Neural cell (in vitro differentiated cells): ENCODE results near the gene GABRD. TPM values are rescaled to one million over a fixed set of nuclear protein-coding genes. Genes with fewer than 3 reads are reported as not detected.

Source experiments
- H2AFZ ChIP-seq: fragments of 200-600, 300-800 bp; sonication (generic), shearing (Covaris generic); 2 replicates; pipeline ENCODE4 v1.6.0; 2014; ENCODE audit warnings: low read depth, mild to moderate bottlenecking, antibody characterized with exemption, low read length, moderate library complexity
- H3F3A ChIP-seq: fragments of 200-600 bp; shearing (Covaris generic); 2 replicates; pipeline ENCODE4 v1.6.1; 2016; ENCODE audit warnings: mild to moderate bottlenecking, moderate library complexity, mixed read lengths, antibody characterized with exemption, low read length; ENCODE audit not compliant: insufficient read depth, poor library complexity, severe bottlenecking
- H3K27ac ChIP-seq: fragments of 200-600, 300-800 bp; sonication (generic), shearing (Covaris generic); 2 replicates; pipeline ENCODE4 v1.5.1; 2014; ENCODE audit warnings: mild to moderate bottlenecking, low read length, moderate library complexity
- H3K27me3 ChIP-seq: fragments of 300-800, 200-600 bp; sonication (generic), shearing (Covaris generic); 2 replicates; pipeline ENCODE4 v1.6.0; 2014; ENCODE audit warnings: mild to moderate bottlenecking, low read depth, low read length, moderate library complexity; ENCODE audit not compliant: insufficient read depth
- H3K36me3 ChIP-seq: fragments of 300-800, 200-600 bp; sonication (generic), shearing (Covaris generic); 2 replicates; pipeline ENCODE4 v1.5.1; 2014; ENCODE audit warnings: mild to moderate bottlenecking, antibody characterized with exemption, low read length, moderate library complexity; ENCODE audit not compliant: insufficient read depth
- H3K4me2 ChIP-seq: fragments of 300-800, 200-600 bp; sonication (generic), shearing (Covaris generic); 2 replicates; pipeline ENCODE4 v1.6.0; 2014; ENCODE audit warnings: mild to moderate bottlenecking, low read length
- H3K4me3 ChIP-seq: fragments of 300-800, 200-600 bp; sonication (generic), shearing (Covaris generic); 2 replicates; pipeline ENCODE4 v1.5.1; 2014; ENCODE audit warnings: mild to moderate bottlenecking, low read length, moderate library complexity
- H3K79me2 ChIP-seq: fragments of 200-600 bp; shearing (Covaris generic); replicated peaks from 2 replicates; pipeline ENCODE4 v1.6.0; 2014; ENCODE audit warnings: mild to moderate bottlenecking, low read length, moderate library complexity; ENCODE audit not compliant: insufficient read depth
- H3K9ac ChIP-seq: fragments of 300-800, 200-600 bp; sonication (generic), shearing (Covaris generic); 2 replicates; pipeline ENCODE4 v1.6.1; 2016; ENCODE audit warnings: mild to moderate bottlenecking, low read length, mixed read lengths
- H3K9me2 ChIP-seq: fragments of 200-600 bp; shearing (Covaris generic); 2 replicates; pipeline ENCODE4 v1.6.1; 2016; ENCODE audit warnings: mild to moderate bottlenecking, low read length, mixed read lengths; ENCODE audit not compliant: insufficient read depth
- H3K9me3 ChIP-seq: fragments of 200-600, 300-800 bp; sonication (generic), shearing (Covaris generic); 2 replicates; pipeline ENCODE4 v1.6.1; 2016; ENCODE audit warnings: mild to moderate bottlenecking, mixed run types, low read length, moderate library complexity, mixed read lengths
- H4K20me1 ChIP-seq: fragments of 200-600 bp; shearing (Covaris generic); 2 replicates; pipeline ENCODE4 v1.6.1; 2016; ENCODE audit warnings: mild to moderate bottlenecking, mixed run types; ENCODE audit not compliant: insufficient read depth
- EP300 ChIP-seq: fragments of 450-650 bp; conservative IDR thresholded peaks from 2 replicates; pipeline ENCODE4 v1.6.1; 2014; ENCODE audit warnings: antibody characterized with exemption, mild to moderate bottlenecking, moderate library complexity; ENCODE audit not compliant: poor library complexity, severe bottlenecking
- EZH2 ChIP-seq: fragments of 200-600, 300-800 bp; shearing (Covaris generic), sonication (generic); IDR thresholded peaks from 2 replicates; pipeline ENCODE4 v1.6.1; 2014; ENCODE audit warnings: antibody characterized with exemption, low read length, borderline replicate concordance, mild to moderate bottlenecking; ENCODE audit not compliant: insufficient read depth, poor library complexity, severe bottlenecking
- MXI1 ChIP-seq: fragments of 450-650 bp; conservative IDR thresholded peaks from 2 replicates; pipeline ENCODE4 v1.6.1; 2014; ENCODE audit warnings: antibody characterized with exemption, mild to moderate bottlenecking; ENCODE audit not compliant: poor library complexity, severe bottlenecking
- POLR2AphosphoS5 ChIP-seq: IDR thresholded peaks from 2 replicates; pipeline ENCODE4 v1.6.1; 2012
- RAD21 ChIP-seq: fragments of 450-650 bp; conservative IDR thresholded peaks from 2 replicates; pipeline ENCODE4 v1.6.1; 2014; ENCODE audit warnings: antibody characterized with exemption, mild to moderate bottlenecking, moderate library complexity
- SMC3 ChIP-seq: fragments of 450-650 bp; conservative IDR thresholded peaks from 2 replicates; pipeline ENCODE4 v1.6.1; 2014; ENCODE audit warnings: antibody characterized with exemption, mild to moderate bottlenecking, moderate library complexity; ENCODE audit not compliant: poor library complexity
- TAF1 ChIP-seq: IDR thresholded peaks from 2 replicates; pipeline ENCODE4 v1.6.1; 2012; ENCODE audit warnings: low read depth
- polyA plus RNA-seq: library from polyadenylated mRNA; depleted of rRNA; stranded (reverse); fragments of >200 nt; gene quantifications from 2 replicates; pipeline ENCODE4 v1.2.3, GENCODE V29; 2014
- TF ChIP-seq, protein P1 (sequence below): IDR thresholded peaks from 2 replicates; pipeline ENCODE4 v1.6.1; 2012; ENCODE audit warnings: borderline replicate concordance
- TF ChIP-seq, protein P2 (sequence below): fragments of 450-650 bp; IDR thresholded peaks from 2 replicates; pipeline ENCODE4 v1.5.1; 2014; ENCODE audit warnings: antibody characterized with exemption, mild to moderate bottlenecking, moderate library complexity; ENCODE audit not compliant: poor library complexity, severe bottlenecking

Gene GABRD
- polyA plus RNA-seq, 1 donor from 2014 or later: 0.85 TPM

DNA sequence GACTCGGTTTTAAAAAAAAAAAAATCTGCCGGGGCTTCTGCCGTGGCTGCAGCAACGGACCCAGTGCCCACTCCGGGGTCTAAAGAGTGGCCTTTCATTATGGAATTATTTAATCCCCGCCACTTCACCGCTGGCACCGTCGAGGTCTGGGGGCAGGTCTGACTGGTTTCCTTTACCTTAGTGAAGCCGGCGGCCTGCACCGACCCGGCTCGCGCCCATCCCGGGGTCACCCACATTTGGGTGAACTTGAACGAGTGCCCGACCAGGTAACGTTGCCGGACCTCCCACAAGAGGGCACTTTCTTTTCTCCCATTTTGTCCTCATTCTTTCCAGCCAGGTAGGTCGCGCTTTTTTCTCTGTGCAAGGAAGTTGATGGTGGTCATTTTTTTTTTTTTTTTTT is 35.4 kb downstream of the GABRD start:
- H3K9me2 ChIP-seq: no peaks in the 10 kb centered on the region
- H3K4me3 ChIP-seq: no peak overlapping the region
- no peak for TF ChIP-seq EP300
- no peak for TF ChIP-seq MXI1
- TF ChIP-seq, protein P1, sequence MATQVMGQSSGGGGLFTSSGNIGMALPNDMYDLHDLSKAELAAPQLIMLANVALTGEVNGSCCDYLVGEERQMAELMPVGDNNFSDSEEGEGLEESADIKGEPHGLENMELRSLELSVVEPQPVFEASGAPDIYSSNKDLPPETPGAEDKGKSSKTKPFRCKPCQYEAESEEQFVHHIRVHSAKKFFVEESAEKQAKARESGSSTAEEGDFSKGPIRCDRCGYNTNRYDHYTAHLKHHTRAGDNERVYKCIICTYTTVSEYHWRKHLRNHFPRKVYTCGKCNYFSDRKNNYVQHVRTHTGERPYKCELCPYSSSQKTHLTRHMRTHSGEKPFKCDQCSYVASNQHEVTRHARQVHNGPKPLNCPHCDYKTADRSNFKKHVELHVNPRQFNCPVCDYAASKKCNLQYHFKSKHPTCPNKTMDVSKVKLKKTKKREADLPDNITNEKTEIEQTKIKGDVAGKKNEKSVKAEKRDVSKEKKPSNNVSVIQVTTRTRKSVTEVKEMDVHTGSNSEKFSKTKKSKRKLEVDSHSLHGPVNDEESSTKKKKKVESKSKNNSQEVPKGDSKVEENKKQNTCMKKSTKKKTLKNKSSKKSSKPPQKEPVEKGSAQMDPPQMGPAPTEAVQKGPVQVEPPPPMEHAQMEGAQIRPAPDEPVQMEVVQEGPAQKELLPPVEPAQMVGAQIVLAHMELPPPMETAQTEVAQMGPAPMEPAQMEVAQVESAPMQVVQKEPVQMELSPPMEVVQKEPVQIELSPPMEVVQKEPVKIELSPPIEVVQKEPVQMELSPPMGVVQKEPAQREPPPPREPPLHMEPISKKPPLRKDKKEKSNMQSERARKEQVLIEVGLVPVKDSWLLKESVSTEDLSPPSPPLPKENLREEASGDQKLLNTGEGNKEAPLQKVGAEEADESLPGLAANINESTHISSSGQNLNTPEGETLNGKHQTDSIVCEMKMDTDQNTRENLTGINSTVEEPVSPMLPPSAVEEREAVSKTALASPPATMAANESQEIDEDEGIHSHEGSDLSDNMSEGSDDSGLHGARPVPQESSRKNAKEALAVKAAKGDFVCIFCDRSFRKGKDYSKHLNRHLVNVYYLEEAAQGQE: no peak
- TF ChIP-seq TAF1: no peak
- TF ChIP-seq POLR2AphosphoS5: no peak
- TF ChIP-seq RAD21: no peak
- TF ChIP-seq SMC3: no peak
- TF ChIP-seq EZH2: no peak
- TF ChIP-seq, protein P2, sequence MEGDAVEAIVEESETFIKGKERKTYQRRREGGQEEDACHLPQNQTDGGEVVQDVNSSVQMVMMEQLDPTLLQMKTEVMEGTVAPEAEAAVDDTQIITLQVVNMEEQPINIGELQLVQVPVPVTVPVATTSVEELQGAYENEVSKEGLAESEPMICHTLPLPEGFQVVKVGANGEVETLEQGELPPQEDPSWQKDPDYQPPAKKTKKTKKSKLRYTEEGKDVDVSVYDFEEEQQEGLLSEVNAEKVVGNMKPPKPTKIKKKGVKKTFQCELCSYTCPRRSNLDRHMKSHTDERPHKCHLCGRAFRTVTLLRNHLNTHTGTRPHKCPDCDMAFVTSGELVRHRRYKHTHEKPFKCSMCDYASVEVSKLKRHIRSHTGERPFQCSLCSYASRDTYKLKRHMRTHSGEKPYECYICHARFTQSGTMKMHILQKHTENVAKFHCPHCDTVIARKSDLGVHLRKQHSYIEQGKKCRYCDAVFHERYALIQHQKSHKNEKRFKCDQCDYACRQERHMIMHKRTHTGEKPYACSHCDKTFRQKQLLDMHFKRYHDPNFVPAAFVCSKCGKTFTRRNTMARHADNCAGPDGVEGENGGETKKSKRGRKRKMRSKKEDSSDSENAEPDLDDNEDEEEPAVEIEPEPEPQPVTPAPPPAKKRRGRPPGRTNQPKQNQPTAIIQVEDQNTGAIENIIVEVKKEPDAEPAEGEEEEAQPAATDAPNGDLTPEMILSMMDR: no peak
- H3K27ac ChIP-seq: no peak overlapping the region
- no peak overlapping the region for H3K4me2 ChIP-seq
- peaks cover 25% of the 10 kb centered on the region for H3K27me3 ChIP-seq
- no peaks in the 10 kb centered on the region for H3K79me2 ChIP-seq
- H4K20me1 ChIP-seq: no peaks in the 10 kb centered on the region
- no peak overlapping the region for H2AFZ ChIP-seq
- no peaks in the 10 kb centered on the region for H3F3A ChIP-seq
- no peak overlapping the region for H3K9ac ChIP-seq
- no peaks in the 10 kb centered on the region for H3K36me3 ChIP-seq
- H3K9me3 ChIP-seq: no peaks in the 10 kb centered on the region

DNA sequence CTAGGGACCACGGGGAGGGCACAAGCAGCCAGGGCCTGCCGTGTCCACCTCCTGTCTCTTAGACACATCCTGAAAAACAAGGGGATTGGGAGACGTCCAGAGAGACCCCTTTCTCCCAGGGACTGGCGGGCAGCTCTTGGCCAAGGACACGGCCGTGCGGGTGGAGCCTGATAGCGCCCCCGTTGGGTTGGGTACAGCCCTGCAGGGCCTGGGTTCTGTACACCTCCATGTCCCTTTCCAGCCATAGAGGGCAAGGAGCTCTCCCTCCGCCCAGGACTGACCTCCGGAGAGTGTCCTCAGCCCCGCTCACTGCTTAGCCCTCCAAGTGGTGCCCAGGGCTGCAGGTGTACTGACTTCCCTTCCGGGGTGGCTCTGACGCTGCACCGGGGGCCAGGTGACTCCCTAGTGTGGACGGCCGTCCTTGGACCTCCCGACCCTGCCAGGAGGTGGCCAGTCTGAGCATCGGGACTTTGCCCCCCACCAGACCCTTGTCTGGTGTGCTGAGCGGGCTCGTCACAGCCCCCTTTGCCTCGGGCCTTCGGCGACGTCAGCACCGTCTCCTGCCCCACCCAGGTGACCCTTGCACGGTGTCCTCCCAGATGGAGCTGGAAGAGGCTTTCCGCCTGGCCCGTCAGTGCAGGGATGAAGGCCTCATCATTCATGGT is 36.9 kb downstream of the GABRD start:
- H3K9ac ChIP-seq: no peak overlapping the region
- H3F3A ChIP-seq: no peaks in the 10 kb centered on the region
- H3K9me3 ChIP-seq: no peaks in the 10 kb centered on the region
- H3K79me2 ChIP-seq: no peaks in the 10 kb centered on the region
- no peak overlapping the region for H3K4me2 ChIP-seq
- no peak overlapping the region for H3K27ac ChIP-seq
- no peaks in the 10 kb centered on the region for H3K36me3 ChIP-seq
- TF ChIP-seq EZH2: no peak
- TF ChIP-seq, protein P2: no peak
- no peak for TF ChIP-seq SMC3
- TF ChIP-seq RAD21: no peak
- no peak for TF ChIP-seq TAF1
- TF ChIP-seq EP300: no peak
- peaks cover 14% of the 10 kb centered on the region for H3K27me3 ChIP-seq
- H3K4me3 ChIP-seq: no peak overlapping the region
- H3K9me2 ChIP-seq: no peaks in the 10 kb centered on the region
- no peaks in the 10 kb centered on the region for H4K20me1 ChIP-seq
- no peak overlapping the region for H2AFZ ChIP-seq
